Prostate gland (tissue), 2 donors: ENCODE data around the gene MEF2D. TPM values are rescaled to one million over a fixed set of nuclear protein-coding genes. Genes with fewer than 3 reads are reported as not detected.

Experiments used
- DNase-seq: peaks from one replicate; pipeline ENCODE4 v3.0.0-alpha.2; 2019; ENCODE audit warnings: low spot score
- H3K27ac ChIP-seq, 2 donors: fragments of 200-600 bp; sonication (generic); 2 replicates each; pipeline ENCODE4 v1.5.1; 2017 to 2019
- H3K27me3 ChIP-seq: fragments of 200-600 bp; sonication (generic); replicated peaks from 2 replicates; pipeline ENCODE4 v1.5.1; 2019; ENCODE audit not compliant: insufficient read depth
- H3K36me3 ChIP-seq, 2 donors: fragments of 200-600 bp; sonication (generic); 1 replicate in 1 of 2; 2 replicates in 1 of 2; pipeline versions ENCODE4 v1.5.1 to v1.8.1; 2017 to 2019
- H3K4me1 ChIP-seq: fragments of 200-600 bp; sonication (generic); replicated peaks from 2 replicates; pipeline ENCODE4 v1.5.1; 2019
- H3K4me3 ChIP-seq, 2 donors: fragments of 200-600 bp; sonication (generic); 2 replicates each; pipeline ENCODE4 v1.5.1; 2017 to 2019
- H3K9me3 ChIP-seq: fragments of 200-600 bp; sonication (generic); 2 replicates; pipeline ENCODE4 v1.5.1; 2017
- CTCF ChIP-seq, 4 experiments: fragments of 200-600 bp in 2 of 4; fragments of 450-650 bp in 2 of 4; sonication (generic) in 2 of 4; IDR thresholded peaks; 1 replicate in 3 of 4; 2 replicates in 1 of 4; pipeline ENCODE4 v1.5.1; 2016 to 2019; ENCODE audit warnings: antibody characterized with exemption in 4 of 4, mild to moderate bottlenecking in 2 of 4, moderate library complexity in 2 of 4
- POLR2A ChIP-seq: fragments of 450-650 bp; IDR thresholded peaks from one replicate; pipeline ENCODE4 v1.6.1; 2016; ENCODE audit warnings: antibody characterized with exemption, mild to moderate bottlenecking
- POLR2AphosphoS5 ChIP-seq: sonication (generic); formaldehyde crosslinking; IDR thresholded peaks from one replicate; pipeline ENCODE4 v1.6.1; 2017; ENCODE audit warnings: antibody characterized with exemption
- WGBS: methylation state at CpG from one replicate; pipeline ENCODE4 v1.1.5; 2018; 5-methylcytosine and 5-hydroxymethylcytosine counted together
- intact Hi-C: fragments of 100-400 bp; cut with DNase I; formaldehyde crosslinking; loops from one replicate; pipeline ENCODE4 v1.14.2; 2022
- total RNA-seq, 2 donors: library from RNA; depleted of rRNA; stranded (reverse); fragments of >200 nt; gene quantifications; one replicate each; pipeline ENCODE4 v1.1.0, GENCODE V29; 2016

MEF2D gene
- total RNA-seq, 2 donors from 2014 or later: 52.1 to 128 TPM

- Histone ChIP-seq H3K4me1 (peaks cover 24% of the 10 kb centered on the region), H3K27me3 (no peaks in the 10 kb centered on the region), H3K36me3 (peaks cover 11 to 15% of the 10 kb centered on the region in 2 donors), H3K4me3 (no peak overlapping the region), H3K9me3 (no peaks in the 10 kb centered on the region), H3K27ac (peak overlapping the region; percentile 83 to 92)
- TF ChIP-seq CTCF (IDR thresholded peaks at IDR 0.05) (no peak), POLR2A (no peak), POLR2AphosphoS5 (no peak)
- intact Hi-C loops: no loop called here
- 66% methylated on average over 9 of the region's 9 CpGs for WGBS
- DNase-seq: no peak
Observed at GRCh38 chr1:156464825-156465452, 35.6 kb downstream of the MEF2D start.

- peaks cover 11 to 15% of the 10 kb centered on the region in 2 donors for H3K36me3 ChIP-seq
- TF ChIP-seq POLR2A (no peak), CTCF (IDR thresholded peaks at IDR 0.05) (no peak), POLR2AphosphoS5 (no peak)
- H3K27ac ChIP-seq: peak overlapping the region; percentile 83 to 92
- 50% methylated on average over 3 of the region's 3 CpGs for WGBS
- H3K4me3 ChIP-seq: no peak overlapping the region
- no peaks in the 10 kb centered on the region for H3K9me3 ChIP-seq
- no peaks in the 10 kb centered on the region for H3K27me3 ChIP-seq
- intact Hi-C loops: no loop called here
- peak; percentile 70 for DNase-seq
- H3K4me1 ChIP-seq: peaks cover 24% of the 10 kb centered on the region
Observed at GRCh38 chr1:156464335-156464734, 36.2 kb downstream of the MEF2D start.

DNA sequence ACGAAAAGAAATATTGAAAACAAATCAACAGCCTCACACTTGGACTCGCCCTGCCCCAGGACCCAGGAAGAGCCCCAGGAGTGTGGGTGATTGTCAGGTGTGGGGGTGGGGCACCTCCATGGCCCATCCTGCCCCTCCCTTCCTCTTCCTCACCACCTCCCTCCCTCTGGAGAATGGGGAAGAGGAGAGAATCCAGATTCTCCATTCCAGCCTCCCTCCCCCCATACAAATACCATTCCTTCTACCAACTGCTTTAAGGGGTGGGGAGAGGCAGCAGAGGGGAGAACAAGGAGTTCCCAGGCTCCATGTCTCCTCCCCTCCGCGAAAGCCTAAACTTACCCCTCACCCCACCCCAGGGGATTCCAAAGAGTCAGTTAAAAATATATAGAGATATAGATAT is 36.7 kb downstream of the MEF2D start:
- Histone ChIP-seq H3K27me3 (no peaks in the 10 kb centered on the region), H3K9me3 (no peaks in the 10 kb centered on the region), H3K27ac (peak overlapping the region; percentile 83 to 92), H3K36me3 (peaks cover 11 to 15% of the 10 kb centered on the region in 2 donors), H3K4me1 (peaks cover 24% of the 10 kb centered on the region), H3K4me3 (no peak overlapping the region)
- 50% methylated on average over 4 of the region's 4 CpGs for WGBS
- TF ChIP-seq POLR2AphosphoS5 (peak; percentile 73), CTCF (IDR thresholded peaks at IDR 0.05) (no peak)
- peak; percentile 39 for DNase-seq
- intact Hi-C loops: no loop called here

GRCh38 chr1:156462954-156463795 is 37.4 kb downstream of the MEF2D start:
- Histone ChIP-seq H3K27ac (peak overlapping the region; percentile 83 to 92), H3K4me3 (no peak overlapping the region), H3K27me3 (no peaks in the 10 kb centered on the region), H3K4me1 (peaks cover 24% of the 10 kb centered on the region), H3K36me3 (peaks cover 8% of the 10 kb centered on the region in 2 donors), H3K9me3 (no peaks in the 10 kb centered on the region)
- no peak for DNase-seq
- intact Hi-C loops: no loop called here
- TF ChIP-seq POLR2A (no peak), CTCF (IDR thresholded peaks at IDR 0.05) (no peak), POLR2AphosphoS5 (no peak)
- 82% methylated on average over 20 of the region's 20 CpGs for WGBS
